NCI-H128 (cell line): ENCODE measurements around the gene ME3.

Experiments
- DNase-seq: peaks from one replicate; lab custom pipeline; 2025; ENCODE audit not compliant: unreplicated experiment; lab: John Stamatoyannopoulos, UW

The ME3 gene

DNA sequence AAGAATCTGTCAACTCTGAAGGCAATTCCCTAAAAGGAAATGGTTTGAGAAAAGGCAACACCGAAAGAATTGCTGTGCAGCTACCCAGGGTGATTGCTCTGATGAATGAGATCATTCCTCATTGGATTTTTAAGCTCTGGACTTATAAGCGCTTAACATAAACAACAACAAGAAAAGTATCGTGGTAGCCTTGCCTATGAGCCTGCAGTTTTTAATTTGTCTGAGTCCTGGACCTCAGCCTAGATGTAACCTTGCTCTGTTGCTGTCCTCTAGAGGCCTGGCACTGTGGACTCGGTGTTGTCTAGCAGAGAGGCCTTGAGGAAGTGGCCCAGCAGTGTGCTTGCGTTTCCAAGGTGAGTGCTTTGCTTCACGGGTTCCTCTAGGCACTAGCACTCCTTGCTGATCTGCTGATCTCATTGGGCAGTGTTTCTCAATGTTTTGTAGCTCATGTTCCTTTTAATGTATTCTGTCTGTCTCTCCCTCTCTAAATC is 277.3 kb downstream of the ME3 start:
- no peak for DNase-seq
